ENCODE data around the gene USP30.

DNA sequence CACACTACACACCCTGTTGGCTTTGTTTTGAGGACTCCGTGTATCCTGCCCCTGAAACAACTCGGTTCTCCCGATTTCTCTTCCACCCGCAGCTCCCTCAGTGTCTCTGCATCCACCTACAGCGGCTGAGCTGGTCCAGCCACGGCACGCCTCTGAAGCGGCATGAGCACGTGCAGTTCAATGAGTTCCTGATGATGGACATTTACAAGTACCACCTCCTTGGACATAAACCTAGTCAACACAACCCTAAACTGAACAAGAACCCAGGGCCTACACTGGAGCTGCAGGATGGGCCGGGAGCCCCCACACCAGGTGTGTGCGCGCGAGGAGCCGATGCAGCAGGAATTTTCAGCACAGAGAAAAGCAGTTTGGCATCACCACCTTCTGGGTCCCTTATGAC is 30.4 kb downstream of the USP30 start:
- TF ChIP-seq, protein P1, sequence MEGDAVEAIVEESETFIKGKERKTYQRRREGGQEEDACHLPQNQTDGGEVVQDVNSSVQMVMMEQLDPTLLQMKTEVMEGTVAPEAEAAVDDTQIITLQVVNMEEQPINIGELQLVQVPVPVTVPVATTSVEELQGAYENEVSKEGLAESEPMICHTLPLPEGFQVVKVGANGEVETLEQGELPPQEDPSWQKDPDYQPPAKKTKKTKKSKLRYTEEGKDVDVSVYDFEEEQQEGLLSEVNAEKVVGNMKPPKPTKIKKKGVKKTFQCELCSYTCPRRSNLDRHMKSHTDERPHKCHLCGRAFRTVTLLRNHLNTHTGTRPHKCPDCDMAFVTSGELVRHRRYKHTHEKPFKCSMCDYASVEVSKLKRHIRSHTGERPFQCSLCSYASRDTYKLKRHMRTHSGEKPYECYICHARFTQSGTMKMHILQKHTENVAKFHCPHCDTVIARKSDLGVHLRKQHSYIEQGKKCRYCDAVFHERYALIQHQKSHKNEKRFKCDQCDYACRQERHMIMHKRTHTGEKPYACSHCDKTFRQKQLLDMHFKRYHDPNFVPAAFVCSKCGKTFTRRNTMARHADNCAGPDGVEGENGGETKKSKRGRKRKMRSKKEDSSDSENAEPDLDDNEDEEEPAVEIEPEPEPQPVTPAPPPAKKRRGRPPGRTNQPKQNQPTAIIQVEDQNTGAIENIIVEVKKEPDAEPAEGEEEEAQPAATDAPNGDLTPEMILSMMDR (IDR thresholded peaks at IDR 0.05) = no peak
- no peak for TF ChIP-seq POLR2A (IDR thresholded peaks at IDR 0.05)

All from prostate gland (tissue), 2 donors.